GM13976 (cell line): ENCODE data around the gene RXFP3.
"Not testable (repeated sequence)": the region's sequence is repeated elsewhere in the genome, so short reads cannot be mapped to it uniquely, and the experiment has no call there.

Experiments used
- DNase-seq: peaks from one replicate; pipeline ENCODE4 v3.0.0; 2012; ENCODE audit warnings: low spot score
- CTCF ChIP-seq: IDR thresholded peaks from 2 replicates; pipeline ENCODE4 v1.5.1; 2012; ENCODE audit warnings: borderline replicate concordance, mild to moderate bottlenecking; ENCODE audit not compliant: insufficient read depth; ENCODE audit errors: extremely low read depth, missing control alignments, control extremely low read depth
- in situ Hi-C: fragments of 300-500 bp; cut with MboI; formaldehyde crosslinking; loops from one replicate; pipeline ENCODE4 v1.12.0; 2022; ENCODE audit warnings: low sequenced_read_pairs, mixed read lengths, inconsistent platforms; ENCODE audit not compliant: unreplicated experiment

RXFP3 gene

GRCh38 chr5:33939556-33940262 is 3.5 kb downstream of the RXFP3 start:
- no peak for DNase-seq
- TF ChIP-seq CTCF: no peak
- in situ Hi-C loops: no loop called here

- TF ChIP-seq CTCF: no peak
- in situ Hi-C loops: no loop called here
- DNase-seq: no peak
Observed at GRCh38 chr5:33941090-33941489, 4.9 kb downstream of the RXFP3 start.

- no peak for DNase-seq
- in situ Hi-C loops: no loop called here
- no peak for TF ChIP-seq CTCF
Observed at GRCh38 chr5:33944543-33945132, 8.5 kb downstream of the RXFP3 start.

- DNase-seq, in situ Hi-C loops: not testable (repeated sequence)
Observed at GRCh38 chr5:33952175-33952574, 16.0 kb downstream of the RXFP3 start.

GRCh38 chr5:33957577-33958150 is 21.5 kb downstream of the RXFP3 start:
- in situ Hi-C loops: no loop called here
- no peak for TF ChIP-seq CTCF
- DNase-seq: no peak

- in situ Hi-C loops: no loop called here
- TF ChIP-seq CTCF: no peak
- DNase-seq: no peak
Observed at GRCh38 chr5:33958176-33958575, 22.0 kb downstream of the RXFP3 start.

GRCh38 chr5:33964132-33964700 is 28.0 kb downstream of the RXFP3 start:
- in situ Hi-C loops: loop anchor here (10.0 kb wide), 1 partner anchor 529 kb away; no protein-coding TSS in a partner anchor
- no peak for TF ChIP-seq CTCF
- peak; percentile 22 for DNase-seq
